Neural cell (in vitro differentiated cells): Measurements from ENCODE around the gene KRTAP5-2. TPM values are rescaled to one million over a fixed set of nuclear protein-coding genes. Genes with fewer than 3 reads are reported as not detected.

Experiments used
- H2AFZ ChIP-seq: fragments of 200-600, 300-800 bp; sonication (generic), shearing (Covaris generic); 2 replicates; pipeline ENCODE4 v1.6.0; 2014; ENCODE audit warnings: low read depth, mild to moderate bottlenecking, antibody characterized with exemption, low read length, moderate library complexity
- H3F3A ChIP-seq: fragments of 200-600 bp; shearing (Covaris generic); 2 replicates; pipeline ENCODE4 v1.6.1; 2016; ENCODE audit warnings: mild to moderate bottlenecking, moderate library complexity, mixed read lengths, antibody characterized with exemption, low read length; ENCODE audit not compliant: insufficient read depth, poor library complexity, severe bottlenecking
- H3K27ac ChIP-seq: fragments of 200-600, 300-800 bp; sonication (generic), shearing (Covaris generic); 2 replicates; pipeline ENCODE4 v1.5.1; 2014; ENCODE audit warnings: mild to moderate bottlenecking, low read length, moderate library complexity
- H3K27me3 ChIP-seq: fragments of 300-800, 200-600 bp; sonication (generic), shearing (Covaris generic); 2 replicates; pipeline ENCODE4 v1.6.0; 2014; ENCODE audit warnings: mild to moderate bottlenecking, low read depth, low read length, moderate library complexity; ENCODE audit not compliant: insufficient read depth
- H3K36me3 ChIP-seq: fragments of 300-800, 200-600 bp; sonication (generic), shearing (Covaris generic); 2 replicates; pipeline ENCODE4 v1.5.1; 2014; ENCODE audit warnings: mild to moderate bottlenecking, antibody characterized with exemption, low read length, moderate library complexity; ENCODE audit not compliant: insufficient read depth
- H3K4me2 ChIP-seq: fragments of 300-800, 200-600 bp; sonication (generic), shearing (Covaris generic); 2 replicates; pipeline ENCODE4 v1.6.0; 2014; ENCODE audit warnings: mild to moderate bottlenecking, low read length
- H3K4me3 ChIP-seq: fragments of 300-800, 200-600 bp; sonication (generic), shearing (Covaris generic); 2 replicates; pipeline ENCODE4 v1.5.1; 2014; ENCODE audit warnings: mild to moderate bottlenecking, low read length, moderate library complexity
- H3K79me2 ChIP-seq: fragments of 200-600 bp; shearing (Covaris generic); replicated peaks from 2 replicates; pipeline ENCODE4 v1.6.0; 2014; ENCODE audit warnings: mild to moderate bottlenecking, low read length, moderate library complexity; ENCODE audit not compliant: insufficient read depth
- H3K9ac ChIP-seq: fragments of 300-800, 200-600 bp; sonication (generic), shearing (Covaris generic); 2 replicates; pipeline ENCODE4 v1.6.1; 2016; ENCODE audit warnings: mild to moderate bottlenecking, low read length, mixed read lengths
- H3K9me2 ChIP-seq: fragments of 200-600 bp; shearing (Covaris generic); 2 replicates; pipeline ENCODE4 v1.6.1; 2016; ENCODE audit warnings: mild to moderate bottlenecking, low read length, mixed read lengths; ENCODE audit not compliant: insufficient read depth
- H3K9me3 ChIP-seq: fragments of 200-600, 300-800 bp; sonication (generic), shearing (Covaris generic); 2 replicates; pipeline ENCODE4 v1.6.1; 2016; ENCODE audit warnings: mild to moderate bottlenecking, mixed run types, low read length, moderate library complexity, mixed read lengths
- H4K20me1 ChIP-seq: fragments of 200-600 bp; shearing (Covaris generic); 2 replicates; pipeline ENCODE4 v1.6.1; 2016; ENCODE audit warnings: mild to moderate bottlenecking, mixed run types; ENCODE audit not compliant: insufficient read depth
- EP300 ChIP-seq: fragments of 450-650 bp; conservative IDR thresholded peaks from 2 replicates; pipeline ENCODE4 v1.6.1; 2014; ENCODE audit warnings: antibody characterized with exemption, mild to moderate bottlenecking, moderate library complexity; ENCODE audit not compliant: poor library complexity, severe bottlenecking
- EZH2 ChIP-seq: fragments of 200-600, 300-800 bp; shearing (Covaris generic), sonication (generic); IDR thresholded peaks from 2 replicates; pipeline ENCODE4 v1.6.1; 2014; ENCODE audit warnings: antibody characterized with exemption, low read length, borderline replicate concordance, mild to moderate bottlenecking; ENCODE audit not compliant: insufficient read depth, poor library complexity, severe bottlenecking
- MXI1 ChIP-seq: fragments of 450-650 bp; conservative IDR thresholded peaks from 2 replicates; pipeline ENCODE4 v1.6.1; 2014; ENCODE audit warnings: antibody characterized with exemption, mild to moderate bottlenecking; ENCODE audit not compliant: poor library complexity, severe bottlenecking
- POLR2AphosphoS5 ChIP-seq: IDR thresholded peaks from 2 replicates; pipeline ENCODE4 v1.6.1; 2012
- RAD21 ChIP-seq: fragments of 450-650 bp; conservative IDR thresholded peaks from 2 replicates; pipeline ENCODE4 v1.6.1; 2014; ENCODE audit warnings: antibody characterized with exemption, mild to moderate bottlenecking, moderate library complexity
- SMC3 ChIP-seq: fragments of 450-650 bp; conservative IDR thresholded peaks from 2 replicates; pipeline ENCODE4 v1.6.1; 2014; ENCODE audit warnings: antibody characterized with exemption, mild to moderate bottlenecking, moderate library complexity; ENCODE audit not compliant: poor library complexity
- TAF1 ChIP-seq: IDR thresholded peaks from 2 replicates; pipeline ENCODE4 v1.6.1; 2012; ENCODE audit warnings: low read depth
- polyA plus RNA-seq: library from polyadenylated mRNA; depleted of rRNA; stranded (reverse); fragments of >200 nt; gene quantifications from 2 replicates; pipeline ENCODE4 v1.2.3, GENCODE V29; 2014
- TF ChIP-seq, protein P1 (sequence below): IDR thresholded peaks from 2 replicates; pipeline ENCODE4 v1.6.1; 2012; ENCODE audit warnings: borderline replicate concordance
- TF ChIP-seq, protein P2 (sequence below): fragments of 450-650 bp; IDR thresholded peaks from 2 replicates; pipeline ENCODE4 v1.5.1; 2014; ENCODE audit warnings: antibody characterized with exemption, mild to moderate bottlenecking, moderate library complexity; ENCODE audit not compliant: poor library complexity, severe bottlenecking

Gene KRTAP5-2
- polyA plus RNA-seq, 1 donor from 2014 or later: not detected

DNA sequence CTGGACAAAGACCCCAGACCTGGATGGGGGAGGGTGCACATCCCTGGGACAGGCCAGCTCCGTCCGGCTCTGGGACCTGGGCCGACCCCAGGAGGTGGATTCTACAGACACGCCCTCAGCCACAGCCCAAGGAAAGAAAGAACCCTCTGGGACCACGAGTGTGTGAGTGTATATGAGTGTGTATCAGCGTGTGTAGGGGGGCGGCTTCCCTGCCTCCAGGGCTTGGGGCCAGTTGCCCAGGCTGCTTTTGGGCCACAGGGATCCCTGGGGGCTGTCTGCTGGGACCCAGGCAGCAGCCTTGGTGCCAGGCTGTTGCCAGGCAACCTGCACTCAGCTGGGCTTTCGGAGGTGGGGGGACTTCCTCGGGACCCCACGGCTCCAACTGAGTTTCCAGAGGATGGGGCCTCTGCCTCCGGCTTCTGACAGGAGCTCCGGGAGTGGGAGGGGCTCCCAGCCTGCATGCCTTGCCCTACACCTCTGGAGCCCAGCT is 34.9 kb downstream of the KRTAP5-2 start:
- Histone ChIP-seq H3K27ac (no peak overlapping the region), H3K9me2 (no peaks in the 10 kb centered on the region), H3F3A (no peaks in the 10 kb centered on the region), H3K9ac (no peak overlapping the region), H3K9me3 (no peaks in the 10 kb centered on the region), H3K27me3 (no peaks in the 10 kb centered on the region), H4K20me1 (peaks cover 55% of the 10 kb centered on the region), H3K4me2 (no peak overlapping the region), H3K4me3 (peak overlapping the region; percentile 13), H2AFZ (no peak overlapping the region), H3K36me3 (no peaks in the 10 kb centered on the region), H3K79me2 (peaks cover 26% of the 10 kb centered on the region)
- TF ChIP-seq POLR2AphosphoS5 (no peak), EZH2 (no peak), MXI1 (no peak), EP300 (no peak), SMC3 (no peak), TAF1 (no peak), RAD21 (no peak)
- TF ChIP-seq, protein P1, sequence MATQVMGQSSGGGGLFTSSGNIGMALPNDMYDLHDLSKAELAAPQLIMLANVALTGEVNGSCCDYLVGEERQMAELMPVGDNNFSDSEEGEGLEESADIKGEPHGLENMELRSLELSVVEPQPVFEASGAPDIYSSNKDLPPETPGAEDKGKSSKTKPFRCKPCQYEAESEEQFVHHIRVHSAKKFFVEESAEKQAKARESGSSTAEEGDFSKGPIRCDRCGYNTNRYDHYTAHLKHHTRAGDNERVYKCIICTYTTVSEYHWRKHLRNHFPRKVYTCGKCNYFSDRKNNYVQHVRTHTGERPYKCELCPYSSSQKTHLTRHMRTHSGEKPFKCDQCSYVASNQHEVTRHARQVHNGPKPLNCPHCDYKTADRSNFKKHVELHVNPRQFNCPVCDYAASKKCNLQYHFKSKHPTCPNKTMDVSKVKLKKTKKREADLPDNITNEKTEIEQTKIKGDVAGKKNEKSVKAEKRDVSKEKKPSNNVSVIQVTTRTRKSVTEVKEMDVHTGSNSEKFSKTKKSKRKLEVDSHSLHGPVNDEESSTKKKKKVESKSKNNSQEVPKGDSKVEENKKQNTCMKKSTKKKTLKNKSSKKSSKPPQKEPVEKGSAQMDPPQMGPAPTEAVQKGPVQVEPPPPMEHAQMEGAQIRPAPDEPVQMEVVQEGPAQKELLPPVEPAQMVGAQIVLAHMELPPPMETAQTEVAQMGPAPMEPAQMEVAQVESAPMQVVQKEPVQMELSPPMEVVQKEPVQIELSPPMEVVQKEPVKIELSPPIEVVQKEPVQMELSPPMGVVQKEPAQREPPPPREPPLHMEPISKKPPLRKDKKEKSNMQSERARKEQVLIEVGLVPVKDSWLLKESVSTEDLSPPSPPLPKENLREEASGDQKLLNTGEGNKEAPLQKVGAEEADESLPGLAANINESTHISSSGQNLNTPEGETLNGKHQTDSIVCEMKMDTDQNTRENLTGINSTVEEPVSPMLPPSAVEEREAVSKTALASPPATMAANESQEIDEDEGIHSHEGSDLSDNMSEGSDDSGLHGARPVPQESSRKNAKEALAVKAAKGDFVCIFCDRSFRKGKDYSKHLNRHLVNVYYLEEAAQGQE: no peak
- TF ChIP-seq, protein P2, sequence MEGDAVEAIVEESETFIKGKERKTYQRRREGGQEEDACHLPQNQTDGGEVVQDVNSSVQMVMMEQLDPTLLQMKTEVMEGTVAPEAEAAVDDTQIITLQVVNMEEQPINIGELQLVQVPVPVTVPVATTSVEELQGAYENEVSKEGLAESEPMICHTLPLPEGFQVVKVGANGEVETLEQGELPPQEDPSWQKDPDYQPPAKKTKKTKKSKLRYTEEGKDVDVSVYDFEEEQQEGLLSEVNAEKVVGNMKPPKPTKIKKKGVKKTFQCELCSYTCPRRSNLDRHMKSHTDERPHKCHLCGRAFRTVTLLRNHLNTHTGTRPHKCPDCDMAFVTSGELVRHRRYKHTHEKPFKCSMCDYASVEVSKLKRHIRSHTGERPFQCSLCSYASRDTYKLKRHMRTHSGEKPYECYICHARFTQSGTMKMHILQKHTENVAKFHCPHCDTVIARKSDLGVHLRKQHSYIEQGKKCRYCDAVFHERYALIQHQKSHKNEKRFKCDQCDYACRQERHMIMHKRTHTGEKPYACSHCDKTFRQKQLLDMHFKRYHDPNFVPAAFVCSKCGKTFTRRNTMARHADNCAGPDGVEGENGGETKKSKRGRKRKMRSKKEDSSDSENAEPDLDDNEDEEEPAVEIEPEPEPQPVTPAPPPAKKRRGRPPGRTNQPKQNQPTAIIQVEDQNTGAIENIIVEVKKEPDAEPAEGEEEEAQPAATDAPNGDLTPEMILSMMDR: no peak

DNA sequence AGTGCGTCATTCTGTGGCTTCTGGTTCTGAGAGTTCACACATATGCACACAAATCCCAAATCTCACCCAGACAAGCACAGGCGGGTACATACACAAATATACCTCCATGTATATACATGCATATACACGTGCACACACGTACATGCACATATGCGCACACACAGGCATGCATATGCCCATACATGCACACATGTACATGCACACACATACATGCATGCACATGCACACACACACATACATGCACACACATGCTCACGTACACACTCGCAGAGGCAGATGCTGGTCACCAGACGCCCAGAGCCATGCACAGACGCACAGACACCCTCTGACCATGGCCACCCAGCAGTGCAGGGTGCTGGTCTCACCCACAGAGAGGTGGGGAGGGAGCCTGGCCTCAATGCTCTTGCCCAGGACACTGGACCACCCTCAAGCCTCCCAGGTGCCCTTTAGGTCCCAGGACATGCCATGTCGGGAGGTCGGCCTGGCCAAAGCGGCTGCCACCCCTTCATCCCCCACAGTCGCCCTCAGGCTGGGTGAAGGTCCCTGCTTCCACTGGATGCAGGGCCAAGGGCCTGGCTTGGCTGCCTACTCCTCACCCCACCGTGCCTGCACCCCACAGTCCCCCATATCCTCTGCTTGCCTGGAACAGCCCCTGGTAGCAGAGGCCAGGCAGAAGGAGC is 35.5 kb downstream of the KRTAP5-2 start:
- H3K36me3 ChIP-seq: no peaks in the 10 kb centered on the region
- H3K9me2 ChIP-seq: no peaks in the 10 kb centered on the region
- H3K27me3 ChIP-seq: no peaks in the 10 kb centered on the region
- no peak overlapping the region for H2AFZ ChIP-seq
- H3K9me3 ChIP-seq: no peaks in the 10 kb centered on the region
- H3F3A ChIP-seq: no peaks in the 10 kb centered on the region
- no peak overlapping the region for H3K9ac ChIP-seq
- peaks cover 20% of the 10 kb centered on the region for H3K79me2 ChIP-seq
- H3K27ac ChIP-seq: no peak overlapping the region
- peak overlapping the region; percentile 13 for H3K4me3 ChIP-seq
- TF ChIP-seq SMC3 (no peak), POLR2AphosphoS5 (peak; percentile 2), MXI1 (no peak)
- H4K20me1 ChIP-seq: peaks cover 50% of the 10 kb centered on the region
- no peak overlapping the region for H3K4me2 ChIP-seq
